ENCODE results near the gene DBNDD2. TPM values are rescaled to one million over a fixed set of nuclear protein-coding genes. Genes with fewer than 3 reads are reported as not detected.

Gene DBNDD2
- total RNA-seq, 2 donors from 2014 or later: 139 to 159 TPM

- DNase-seq (ENCODE audit: low spot score): no peak
Observed at GRCh38 chr20:45440891-45441685, 33.0 kb downstream of the DBNDD2 start.

GRCh38 chr20:45441746-45442145, 33.7 kb downstream of the DBNDD2 start:
- Histone ChIP-seq H3K27me3 (no peaks in the 10 kb centered on the region), H3K4me3 (no peak overlapping the region), H3K36me3 (no peaks in the 10 kb centered on the region), H3K4me1 (no peaks in the 10 kb centered on the region), H3K9me3 (no peaks in the 10 kb centered on the region), H3K27ac (no peak overlapping the region)
- TF ChIP-seq CTCF (IDR thresholded peaks at IDR 0.05): no peak
- no peak for DNase-seq (ENCODE audit: low spot score)

More at GRCh38 chr20:45440891-45441685, 33.0 kb downstream of the DBNDD2 start:
- H3K4me1 ChIP-seq: no peaks in the 10 kb centered on the region
- H3K27ac ChIP-seq: no peak overlapping the region
- no peaks in the 10 kb centered on the region for H3K36me3 ChIP-seq
- no peaks in the 10 kb centered on the region for H3K9me3 ChIP-seq
- no peak for TF ChIP-seq CTCF (IDR thresholded peaks at IDR 0.05)
- no peaks in the 10 kb centered on the region for H3K27me3 ChIP-seq
- H3K4me3 ChIP-seq: no peak overlapping the region

- no peaks in the 10 kb centered on the region for H3K27me3 ChIP-seq
- H3K4me1 ChIP-seq: no peaks in the 10 kb centered on the region
- H3K9me3 ChIP-seq: no peaks in the 10 kb centered on the region
- TF ChIP-seq CTCF (IDR thresholded peaks at IDR 0.05): no peak
- DNase-seq (ENCODE audit: low spot score): no peak
- H3K27ac ChIP-seq: no peak overlapping the region
- H3K4me3 ChIP-seq: no peak overlapping the region
- H3K36me3 ChIP-seq: no peaks in the 10 kb centered on the region
Observed at GRCh38 chr20:45444050-45444449, 36.0 kb downstream of the DBNDD2 start.

- Histone ChIP-seq H3K9me3 (no peaks in the 10 kb centered on the region), H3K4me3 (no peak overlapping the region), H3K4me1 (no peaks in the 10 kb centered on the region), H3K27me3 (no peaks in the 10 kb centered on the region), H3K36me3 (no peaks in the 10 kb centered on the region), H3K27ac (no peak overlapping the region)
- peak in 1 of 2 donors; percentile 32 for TF ChIP-seq CTCF (IDR thresholded peaks at IDR 0.05)
- DNase-seq (ENCODE audit: low spot score): no peak
Observed at GRCh38 chr20:45445805-45446562, 37.9 kb downstream of the DBNDD2 start.

GRCh38 chr20:45448270-45448669, 40.2 kb downstream of the DBNDD2 start:
- no peak for DNase-seq (ENCODE audit: low spot score)

More at GRCh38 chr20:45448270-45448669, 40.2 kb downstream of the DBNDD2 start:
- H3K27ac ChIP-seq: no peak overlapping the region
- H3K36me3 ChIP-seq: no peaks in the 10 kb centered on the region
- H3K4me3 ChIP-seq: no peak overlapping the region
- no peaks in the 10 kb centered on the region for H3K4me1 ChIP-seq
- no peaks in the 10 kb centered on the region for H3K9me3 ChIP-seq
- TF ChIP-seq CTCF (IDR thresholded peaks at IDR 0.05): no peak
- H3K27me3 ChIP-seq: no peaks in the 10 kb centered on the region

Measured in right atrium auricular region (tissue), 2 donors.